ENCODE measurements around the gene CPEB4.

DNA sequence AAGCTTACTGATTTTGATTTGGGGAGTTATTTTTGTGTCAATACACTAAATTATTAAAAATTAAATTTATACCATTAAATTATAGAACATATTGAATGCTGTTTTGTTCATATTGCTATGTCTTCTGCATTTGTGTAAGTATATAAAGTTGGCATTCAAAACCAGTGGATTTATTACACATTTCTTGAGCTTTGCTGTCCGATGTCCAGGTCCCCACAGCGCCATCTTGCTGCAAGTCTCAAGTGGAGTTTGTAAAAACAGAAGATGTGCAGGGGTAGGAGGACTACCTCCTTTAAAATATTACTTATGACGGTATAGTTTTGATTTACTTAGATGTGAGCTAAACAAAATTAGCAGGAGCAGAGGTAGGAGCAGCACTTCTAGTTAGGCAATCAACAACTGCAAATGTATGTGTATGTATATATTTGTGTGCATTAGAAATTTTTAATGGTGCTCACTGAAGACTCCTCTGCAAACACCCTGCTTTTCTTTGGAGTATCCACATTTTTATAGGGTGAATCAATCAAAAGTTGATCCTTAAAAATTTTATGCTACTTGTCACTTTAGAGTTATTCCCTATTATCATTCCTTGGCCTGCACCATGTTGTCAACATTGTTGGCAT, 37.4 kb downstream of the CPEB4 start:
- TF ChIP-seq CTCF (IDR thresholded peaks at IDR 0.05) (peak; percentile 74), EZH2 (IDR thresholded peaks at IDR 0.05) (no peak)
